ENCODE data around the gene TMEM147. TPM values are rescaled to one million over a fixed set of nuclear protein-coding genes. Genes with fewer than 3 reads are reported as not detected.

The TMEM147 gene
- 53.9 TPM for total RNA-seq

GRCh38 chr19:35545001-35545854 is at the start of gene TMEM147:
TSS of gene TMEM147 (plus strand) at chr19:35545626. CDS start at chr19:35545740, 114 bp downstream.
- ATAC-seq (peak; percentile 99), DNase-seq (ENCODE audit: low spot score) (peak; percentile 95)
- intact Hi-C loops (cut with DNase I) = loop anchor here (5.0 kb wide), 1 partner anchor 172 kb away; the partner anchor contains the start of gene KMT2B

GRCh38 chr19:35497406-35497805 is 48.0 kb upstream of the TMEM147 start:
- intact Hi-C loops (cut with DNase I) = loop anchor here (5.0 kb wide), 1 partner anchor 145 kb away; no protein-coding TSS in a partner anchor
- DNase-seq (ENCODE audit: low spot score) (no peak), ATAC-seq (no peak)

GRCh38 chr19:35498220-35498619 is 47.2 kb upstream of the TMEM147 start:
- ATAC-seq (no peak), DNase-seq (ENCODE audit: low spot score) (no peak)
- intact Hi-C loops (cut with DNase I) = loop anchor here (5.0 kb wide), 1 partner anchor 146 kb away; no protein-coding TSS in a partner anchor

GRCh38 chr19:35498984-35499527 is 46.4 kb upstream of the TMEM147 start:
- intact Hi-C loops (cut with DNase I) = loop anchor here (5.0 kb wide), 1 partner anchor 147 kb away; no protein-coding TSS in a partner anchor
- DNase-seq (ENCODE audit: low spot score) (no peak), ATAC-seq (no peak)

GRCh38 chr19:35500611-35501010 is 44.8 kb upstream of the TMEM147 start:
- no peak for DNase-seq (ENCODE audit: low spot score)
- ATAC-seq = no peak
- intact Hi-C loops (cut with DNase I) = no loop called here

GRCh38 chr19:35501684-35502083 is 43.7 kb upstream of the TMEM147 start:
- intact Hi-C loops (cut with DNase I) = no loop called here
- ATAC-seq = no peak
- no peak for DNase-seq (ENCODE audit: low spot score)

GRCh38 chr19:35502751-35503150 is 42.7 kb upstream of the TMEM147 start:
- no peak for ATAC-seq
- DNase-seq (ENCODE audit: low spot score) = no peak
- intact Hi-C loops (cut with DNase I) = no loop called here

- DNase-seq (ENCODE audit: low spot score) (no peak), ATAC-seq (no peak)
- intact Hi-C loops (cut with DNase I) = no loop called here
Measured at GRCh38 chr19:35506011-35506410, 39.4 kb upstream of the TMEM147 start.

- DNase-seq (ENCODE audit: low spot score) (no peak), ATAC-seq (no peak)
- intact Hi-C loops (cut with DNase I) = no loop called here
Measured at GRCh38 chr19:35507561-35507960, 37.9 kb upstream of the TMEM147 start.

GRCh38 chr19:35508129-35508528 is 37.3 kb upstream of the TMEM147 start:
- DNase-seq (ENCODE audit: low spot score) (no peak), ATAC-seq (no peak)
- intact Hi-C loops (cut with DNase I) = no loop called here

GRCh38 chr19:35509018-35509652 is 36.3 kb upstream of the TMEM147 start:
- ATAC-seq (peak; percentile 47), DNase-seq (ENCODE audit: low spot score) (no peak)
- intact Hi-C loops (cut with DNase I) = no loop called here

GRCh38 chr19:35509861-35510625 is 35.4 kb upstream of the TMEM147 start:
- intact Hi-C loops (cut with DNase I) = no loop called here
- ATAC-seq (peak; percentile 88), DNase-seq (ENCODE audit: low spot score) (peak; percentile 88)

- intact Hi-C loops (cut with DNase I) = no loop called here
- DNase-seq (ENCODE audit: low spot score) (no peak), ATAC-seq (peak; percentile 5)
Measured at GRCh38 chr19:35510626-35510964, 34.8 kb upstream of the TMEM147 start.

- intact Hi-C loops (cut with DNase I) = no loop called here
- ATAC-seq = no peak
- DNase-seq (ENCODE audit: low spot score) = no peak
Measured at GRCh38 chr19:35511337-35511736, 34.1 kb upstream of the TMEM147 start.

- intact Hi-C loops (cut with DNase I) = no loop called here
- no peak for DNase-seq (ENCODE audit: low spot score)
- ATAC-seq = no peak
Measured at GRCh38 chr19:35512831-35513627, 32.4 kb upstream of the TMEM147 start.

GRCh38 chr19:35513628-35514281 is 31.7 kb upstream of the TMEM147 start, which contains the start of gene DMKN:
TSS of gene DMKN (minus strand) at chr19:35513649. CDS start at chr19:35513475, 174 bp downstream.
- ATAC-seq (no peak), DNase-seq (ENCODE audit: low spot score) (no peak)
- intact Hi-C loops (cut with DNase I) = no loop called here

- intact Hi-C loops (cut with DNase I) = no loop called here
- ATAC-seq (no peak), DNase-seq (ENCODE audit: low spot score) (no peak)
Measured at GRCh38 chr19:35514282-35514809, 31.1 kb upstream of the TMEM147 start.

GRCh38 chr19:35516310-35516709 is 29.1 kb upstream of the TMEM147 start:
- DNase-seq (ENCODE audit: low spot score) (no peak), ATAC-seq (no peak)
- intact Hi-C loops (cut with DNase I) = no loop called here

Data from sciatic nerve (tissue), 2 donors.